GM12878 (cell line): ENCODE measurements around the gene OPCML. TPM values are rescaled to one million over a fixed set of nuclear protein-coding genes. Genes with fewer than 3 reads are reported as not detected.

Experiments
- ATAC-seq: fragments of 200-7000 bp; cut with Tn5 transposase; 3 replicates; pipeline ENCODE4 v1.9.1; 2020; ENCODE audit warnings: mild to moderate bottlenecking, moderate library complexity
- BruUV-seq: library from RNA; stranded (reverse); fragments of 400-500 nt; replicated peaks from 2 replicates; lab custom pipeline; 2021; lab: Mats Ljungman, UMichigan
- CTCF ChIA-PET: fragments of 300-600 bp; sonication (Branson Sonifier 250); formaldehyde crosslinking; extraction: SDS; loops from one replicate; lab custom pipeline; 2021; ENCODE audit warnings: inconsistent platforms; lab: Yijun Ruan, JAX
- POLR2A ChIA-PET: fragments of 350-600 bp; formaldehyde crosslinking; extraction: SDS; loops from one replicate; lab custom pipeline; 2021; ENCODE audit warnings: inconsistent platforms; lab: Charles Lee
- RAD21 ChIA-PET: fragments of 300-600 bp; sonication (Branson Sonifier 250); formaldehyde crosslinking; loops from one replicate; lab custom pipeline; 2023; ENCODE audit warnings: antibody characterized with exemption; ENCODE audit not compliant: unreplicated experiment; lab: Charles Lee
- SMC1A ChIA-PET: fragments of 300-600 bp; sonication (Branson Sonifier 250); formaldehyde crosslinking; loops from one replicate; lab custom pipeline; 2023; ENCODE audit not compliant: unreplicated experiment, uncharacterized antibody; lab: Charles Lee
- DNase-seq: peaks from one replicate; pipeline ENCODE4 v3.0.0-alpha.2; 2011; ENCODE audit warnings: low read depth, low spot score
- FAIRE-seq: peaks from 3 replicates; lab custom pipeline; 2011; peaks lifted over from hg19 to GRCh38; lab: Jason Lieb, UNC
- H2AFZ ChIP-seq: 2 replicates; pipeline ENCODE4 v1.6.0; 2011; ENCODE audit warnings: low read depth, low read length, control low read depth; ENCODE audit not compliant: control insufficient read depth
- H3K27ac ChIP-seq: 2 replicates; pipeline ENCODE4 v1.5.1; 2011; ENCODE audit warnings: control low read depth; ENCODE audit not compliant: control insufficient read depth, insufficient read depth
- H3K27me3 ChIP-seq, 2 experiments: replicated peaks in 1 of 2; 2 replicates each; pipeline versions ENCODE4 v1.6.0 to v1.6.1; 2011; ENCODE audit warnings: low read length in 1 of 2; ENCODE audit not compliant: control insufficient read depth in 2 of 2, insufficient read depth in 2 of 2
- H3K36me3 ChIP-seq, 2 experiments: 2 replicates each; pipeline ENCODE4 v1.5.1; 2011; ENCODE audit warnings: low read length in 1 of 2; ENCODE audit not compliant: control insufficient read depth in 2 of 2, insufficient read depth in 2 of 2
- H3K4me1 ChIP-seq: 2 replicates; pipeline ENCODE4 v1.6.1; 2011; ENCODE audit warnings: mild to moderate bottlenecking, low read length, moderate library complexity, mixed read lengths; ENCODE audit not compliant: control insufficient read depth, insufficient read depth
- H3K4me2 ChIP-seq: 2 replicates; pipeline ENCODE4 v1.6.0; 2011; ENCODE audit warnings: control low read depth; ENCODE audit not compliant: control insufficient read depth, insufficient read depth
- H3K4me3 ChIP-seq: fragments of 200-600 bp; sonication (generic); 2 replicates; pipeline ENCODE4 v1.5.1; 2016
- H3K79me2 ChIP-seq: 2 replicates; pipeline ENCODE4 v1.6.0; 2011; ENCODE audit warnings: low read length; ENCODE audit not compliant: control insufficient read depth, insufficient read depth
- H3K9ac ChIP-seq: 2 replicates; pipeline ENCODE4 v1.8.0; 2011; ENCODE audit warnings: low read length, control low read depth, mixed read lengths; ENCODE audit not compliant: control insufficient read depth, insufficient read depth
- H3K9me3 ChIP-seq: replicated peaks from 3 replicates; pipeline ENCODE4 v1.5.1; 2011; ENCODE audit warnings: mild to moderate bottlenecking, low read length; ENCODE audit not compliant: control insufficient read depth, insufficient read depth
- H4K20me1 ChIP-seq: 2 replicates; pipeline ENCODE4 v1.6.0; 2011; ENCODE audit not compliant: control insufficient read depth, insufficient read depth
- CBX3 ChIP-seq: fragments of 200-600 bp; sonication (generic); IDR thresholded peaks from 2 replicates; pipeline ENCODE4 v1.6.1; 2016; ENCODE audit warnings: low read depth, borderline replicate concordance
- FOS ChIP-seq: IDR thresholded peaks from 3 replicates; pipeline ENCODE4 v1.6.1; 2011; ENCODE audit warnings: borderline replicate concordance; ENCODE audit not compliant: insufficient read length; ENCODE audit errors: extremely low read depth
- FOXM1 ChIP-seq: IDR thresholded peaks from 2 replicates; pipeline ENCODE4 v1.6.1; 2012; ENCODE audit warnings: low read depth, mild to moderate bottlenecking, inconsistent platforms, low read length, moderate library complexity
- GATAD2B ChIP-seq: fragments of 450-650 bp; conservative IDR thresholded peaks from 2 replicates; pipeline ENCODE4 v1.6.1; 2017; ENCODE audit warnings: low read depth, mild to moderate bottlenecking, moderate library complexity
- JUNB ChIP-seq: IDR thresholded peaks from 2 replicates; pipeline ENCODE4 v1.6.1; 2016; ENCODE audit warnings: antibody characterized with exemption, mild to moderate bottlenecking
- MTA3 ChIP-seq: IDR thresholded peaks from 2 replicates; pipeline ENCODE4 v1.6.1; 2012; ENCODE audit warnings: low read length, inconsistent platforms, borderline replicate concordance
- SPI1 ChIP-seq: IDR thresholded peaks from 2 replicates; pipeline ENCODE4 v1.6.1; 2011; ENCODE audit warnings: low read depth, mild to moderate bottlenecking, low read length, moderate library complexity, borderline replicate concordance; ENCODE audit not compliant: insufficient read depth
- YBX1 ChIP-seq: fragments of 450-650 bp; IDR thresholded peaks from 2 replicates; pipeline ENCODE4 v1.6.1; 2016; ENCODE audit warnings: antibody characterized with exemption
- WGBS: methylation state at CpG from one replicate; pipeline ENCODE4 v1.1.6; 2016; ENCODE audit warnings: low lambda C conversion rate; ENCODE audit not compliant: insufficient replicate concordance, insufficient coverage; ENCODE audit errors: missing lambda C conversion rate; 5-methylcytosine and 5-hydroxymethylcytosine counted together
- in situ Hi-C: fragments of 300-500 bp; cut with MboI; formaldehyde crosslinking; loops from 9 replicates; pipeline ENCODE4 v1.14.3; 2018; ENCODE audit warnings: mixed read lengths
- intact Hi-C: fragments of 100-400 bp; cut with micrococcal nuclease; formaldehyde crosslinking; loops from one replicate; pipeline ENCODE4 v1.14.2; 2022; ENCODE audit not compliant: unreplicated experiment
- polyA plus RNA-seq, 11 experiments: library from polyadenylated mRNA; depleted of rRNA in 4 of 11; unstranded in 6 of 11; stranded (reverse) in 5 of 11; fragments of >200 nt; fragmentation: Nextera tagmentation in 4 of 11; fragmentation: Illumina TruSeq in 1 of 11; extraction: Ambion mirVana in 4 of 11; extraction: Trizol in 1 of 11; gene quantifications; 1 replicate in 1 of 11; 2 replicates in 10 of 11; pipeline versions ENCODE4 v1.2.1 to v1.2.3, GENCODE V29; 2011 to 2016; ENCODE audit warnings: inconsistent platforms in 2 of 11, missing spikeins in 2 of 11, low read depth in 1 of 11
- total RNA-seq, 4 experiments: library from RNA; depleted of rRNA in 3 of 4; stranded (reverse); fragments of >200 nt in 3 of 4; fragmentation: Illumina TruSeq in 1 of 4; extraction: Trizol in 1 of 4; gene quantifications; 2 replicates each; pipeline versions ENCODE4 v1.2.1 to v1.2.3, GENCODE V29; 2013 to 2021
- TF ChIP-seq, protein P1 (sequence below): fragments of 450-650 bp; IDR thresholded peaks from 2 replicates; pipeline ENCODE4 v1.6.1; 2017; ENCODE audit warnings: mild to moderate bottlenecking
- TF ChIP-seq, protein P2 (sequence below): IDR thresholded peaks from 2 replicates; pipeline ENCODE4 v1.6.1; 2011; ENCODE audit warnings: mild to moderate bottlenecking, low read depth, low read length, moderate library complexity; ENCODE audit not compliant: insufficient replicate concordance
- TF ChIP-seq, protein P3 (sequence below): fragments of 450-650 bp; IDR thresholded peaks from 2 replicates; pipeline ENCODE4 v1.6.1; 2014; ENCODE audit warnings: mild to moderate bottlenecking
- TF ChIP-seq, protein P4 (sequence below): IDR thresholded peaks from 2 replicates; pipeline ENCODE4 v1.6.1; 2012; ENCODE audit warnings: low read depth, low read length, improper control_type of control experiment
- TF ChIP-seq, protein P5 (sequence below): IDR thresholded peaks from 2 replicates; pipeline ENCODE4 v1.6.1; 2012; ENCODE audit warnings: improper control_type of control experiment, low read depth, low read length; ENCODE audit not compliant: insufficient replicate concordance

The OPCML gene
- total and polyA plus RNA-seq, 10 of the 15 experiments (the other 5 are each of a cell fraction or from before 2014, with no cell fraction given): 0.84 TPM; not detected in 9

DNA sequence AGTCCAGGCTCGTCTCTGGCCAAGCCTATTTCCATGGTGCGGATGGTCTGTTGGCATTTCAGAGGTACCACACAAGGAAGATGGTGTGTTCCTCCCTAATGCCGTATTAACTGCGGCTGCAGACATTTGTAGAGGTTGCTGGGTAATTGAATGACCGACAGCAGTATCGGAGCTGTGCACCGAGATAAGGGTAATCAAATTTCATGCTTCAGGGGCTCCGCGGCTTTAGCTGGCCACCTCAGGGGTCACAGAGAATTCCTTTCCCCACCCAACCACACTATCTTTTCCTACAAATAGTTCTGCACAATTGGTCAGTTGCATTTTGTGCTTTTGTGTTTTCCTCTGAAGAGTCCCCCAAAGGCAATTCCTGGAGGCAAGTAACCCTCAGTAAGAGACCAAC, 297.4 kb downstream of the OPCML start:
- Histone ChIP-seq H3K9me3 (peaks cover 1% of the 10 kb centered on the region; the same call in 2 of the 3 replicates), H2AFZ (no peak overlapping the region), H3K4me1 (no peaks in the 10 kb centered on the region), H3K27me3 (no peaks in the 10 kb centered on the region), H3K4me2 (no peak overlapping the region), H3K79me2 (no peaks in the 10 kb centered on the region), H3K36me3 (no peaks in the 10 kb centered on the region), H3K27ac (no peak overlapping the region), H3K9ac (no peak overlapping the region), H4K20me1 (no peaks in the 10 kb centered on the region), H3K4me3 (no peak overlapping the region)
- intact Hi-C loops: no loop called here
- no peak for ATAC-seq
- ChIA-PET RAD21 (no interaction called here), POLR2A (no interaction called here), CTCF (no interaction called here), SMC1A (no interaction called here)
- in situ Hi-C loops: no loop called here
- no TSS peak for BruUV-seq
- no peak for FAIRE-seq
- DNase-seq: no peak
- WGBS: 55% methylated on average over 9 of the region's 9 CpGs
- no peak for TF ChIP-seq JUNB
- TF ChIP-seq FOXM1: no peak
- no peak for TF ChIP-seq GATAD2B
- TF ChIP-seq YBX1: no peak
- TF ChIP-seq, protein P1, sequence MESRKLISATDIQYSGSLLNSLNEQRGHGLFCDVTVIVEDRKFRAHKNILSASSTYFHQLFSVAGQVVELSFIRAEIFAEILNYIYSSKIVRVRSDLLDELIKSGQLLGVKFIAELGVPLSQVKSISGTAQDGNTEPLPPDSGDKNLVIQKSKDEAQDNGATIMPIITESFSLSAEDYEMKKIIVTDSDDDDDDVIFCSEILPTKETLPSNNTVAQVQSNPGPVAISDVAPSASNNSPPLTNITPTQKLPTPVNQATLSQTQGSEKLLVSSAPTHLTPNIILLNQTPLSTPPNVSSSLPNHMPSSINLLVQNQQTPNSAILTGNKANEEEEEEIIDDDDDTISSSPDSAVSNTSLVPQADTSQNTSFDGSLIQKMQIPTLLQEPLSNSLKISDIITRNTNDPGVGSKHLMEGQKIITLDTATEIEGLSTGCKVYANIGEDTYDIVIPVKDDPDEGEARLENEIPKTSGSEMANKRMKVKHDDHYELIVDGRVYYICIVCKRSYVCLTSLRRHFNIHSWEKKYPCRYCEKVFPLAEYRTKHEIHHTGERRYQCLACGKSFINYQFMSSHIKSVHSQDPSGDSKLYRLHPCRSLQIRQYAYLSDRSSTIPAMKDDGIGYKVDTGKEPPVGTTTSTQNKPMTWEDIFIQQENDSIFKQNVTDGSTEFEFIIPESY: no peak
- no peak for TF ChIP-seq SPI1
- TF ChIP-seq CBX3: no peak
- no peak for TF ChIP-seq MTA3
- TF ChIP-seq, protein P2, sequence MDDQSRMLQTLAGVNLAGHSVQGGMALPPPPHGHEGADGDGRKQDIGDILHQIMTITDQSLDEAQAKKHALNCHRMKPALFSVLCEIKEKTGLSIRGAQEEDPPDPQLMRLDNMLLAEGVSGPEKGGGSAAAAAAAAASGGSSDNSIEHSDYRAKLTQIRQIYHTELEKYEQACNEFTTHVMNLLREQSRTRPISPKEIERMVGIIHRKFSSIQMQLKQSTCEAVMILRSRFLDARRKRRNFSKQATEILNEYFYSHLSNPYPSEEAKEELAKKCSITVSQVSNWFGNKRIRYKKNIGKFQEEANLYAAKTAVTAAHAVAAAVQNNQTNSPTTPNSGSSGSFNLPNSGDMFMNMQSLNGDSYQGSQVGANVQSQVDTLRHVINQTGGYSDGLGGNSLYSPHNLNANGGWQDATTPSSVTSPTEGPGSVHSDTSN: no peak
- TF ChIP-seq, protein P3, sequence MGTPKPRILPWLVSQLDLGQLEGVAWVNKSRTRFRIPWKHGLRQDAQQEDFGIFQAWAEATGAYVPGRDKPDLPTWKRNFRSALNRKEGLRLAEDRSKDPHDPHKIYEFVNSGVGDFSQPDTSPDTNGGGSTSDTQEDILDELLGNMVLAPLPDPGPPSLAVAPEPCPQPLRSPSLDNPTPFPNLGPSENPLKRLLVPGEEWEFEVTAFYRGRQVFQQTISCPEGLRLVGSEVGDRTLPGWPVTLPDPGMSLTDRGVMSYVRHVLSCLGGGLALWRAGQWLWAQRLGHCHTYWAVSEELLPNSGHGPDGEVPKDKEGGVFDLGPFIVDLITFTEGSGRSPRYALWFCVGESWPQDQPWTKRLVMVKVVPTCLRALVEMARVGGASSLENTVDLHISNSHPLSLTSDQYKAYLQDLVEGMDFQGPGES: no peak
- TF ChIP-seq FOS: no peak
- TF ChIP-seq, protein P4, sequence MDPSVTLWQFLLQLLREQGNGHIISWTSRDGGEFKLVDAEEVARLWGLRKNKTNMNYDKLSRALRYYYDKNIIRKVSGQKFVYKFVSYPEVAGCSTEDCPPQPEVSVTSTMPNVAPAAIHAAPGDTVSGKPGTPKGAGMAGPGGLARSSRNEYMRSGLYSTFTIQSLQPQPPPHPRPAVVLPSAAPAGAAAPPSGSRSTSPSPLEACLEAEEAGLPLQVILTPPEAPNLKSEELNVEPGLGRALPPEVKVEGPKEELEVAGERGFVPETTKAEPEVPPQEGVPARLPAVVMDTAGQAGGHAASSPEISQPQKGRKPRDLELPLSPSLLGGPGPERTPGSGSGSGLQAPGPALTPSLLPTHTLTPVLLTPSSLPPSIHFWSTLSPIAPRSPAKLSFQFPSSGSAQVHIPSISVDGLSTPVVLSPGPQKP: no peak
- TF ChIP-seq, protein P5, sequence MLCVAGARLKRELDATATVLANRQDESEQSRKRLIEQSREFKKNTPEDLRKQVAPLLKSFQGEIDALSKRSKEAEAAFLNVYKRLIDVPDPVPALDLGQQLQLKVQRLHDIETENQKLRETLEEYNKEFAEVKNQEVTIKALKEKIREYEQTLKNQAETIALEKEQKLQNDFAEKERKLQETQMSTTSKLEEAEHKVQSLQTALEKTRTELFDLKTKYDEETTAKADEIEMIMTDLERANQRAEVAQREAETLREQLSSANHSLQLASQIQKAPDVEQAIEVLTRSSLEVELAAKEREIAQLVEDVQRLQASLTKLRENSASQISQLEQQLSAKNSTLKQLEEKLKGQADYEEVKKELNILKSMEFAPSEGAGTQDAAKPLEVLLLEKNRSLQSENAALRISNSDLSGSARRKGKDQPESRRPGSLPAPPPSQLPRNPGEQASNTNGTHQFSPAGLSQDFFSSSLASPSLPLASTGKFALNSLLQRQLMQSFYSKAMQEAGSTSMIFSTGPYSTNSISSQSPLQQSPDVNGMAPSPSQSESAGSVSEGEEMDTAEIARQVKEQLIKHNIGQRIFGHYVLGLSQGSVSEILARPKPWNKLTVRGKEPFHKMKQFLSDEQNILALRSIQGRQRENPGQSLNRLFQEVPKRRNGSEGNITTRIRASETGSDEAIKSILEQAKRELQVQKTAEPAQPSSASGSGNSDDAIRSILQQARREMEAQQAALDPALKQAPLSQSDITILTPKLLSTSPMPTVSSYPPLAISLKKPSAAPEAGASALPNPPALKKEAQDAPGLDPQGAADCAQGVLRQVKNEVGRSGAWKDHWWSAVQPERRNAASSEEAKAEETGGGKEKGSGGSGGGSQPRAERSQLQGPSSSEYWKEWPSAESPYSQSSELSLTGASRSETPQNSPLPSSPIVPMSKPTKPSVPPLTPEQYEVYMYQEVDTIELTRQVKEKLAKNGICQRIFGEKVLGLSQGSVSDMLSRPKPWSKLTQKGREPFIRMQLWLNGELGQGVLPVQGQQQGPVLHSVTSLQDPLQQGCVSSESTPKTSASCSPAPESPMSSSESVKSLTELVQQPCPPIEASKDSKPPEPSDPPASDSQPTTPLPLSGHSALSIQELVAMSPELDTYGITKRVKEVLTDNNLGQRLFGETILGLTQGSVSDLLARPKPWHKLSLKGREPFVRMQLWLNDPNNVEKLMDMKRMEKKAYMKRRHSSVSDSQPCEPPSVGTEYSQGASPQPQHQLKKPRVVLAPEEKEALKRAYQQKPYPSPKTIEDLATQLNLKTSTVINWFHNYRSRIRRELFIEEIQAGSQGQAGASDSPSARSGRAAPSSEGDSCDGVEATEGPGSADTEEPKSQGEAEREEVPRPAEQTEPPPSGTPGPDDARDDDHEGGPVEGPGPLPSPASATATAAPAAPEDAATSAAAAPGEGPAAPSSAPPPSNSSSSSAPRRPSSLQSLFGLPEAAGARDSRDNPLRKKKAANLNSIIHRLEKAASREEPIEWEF: no peak
